ENCODE measurements around the gene NARF.

DNA sequence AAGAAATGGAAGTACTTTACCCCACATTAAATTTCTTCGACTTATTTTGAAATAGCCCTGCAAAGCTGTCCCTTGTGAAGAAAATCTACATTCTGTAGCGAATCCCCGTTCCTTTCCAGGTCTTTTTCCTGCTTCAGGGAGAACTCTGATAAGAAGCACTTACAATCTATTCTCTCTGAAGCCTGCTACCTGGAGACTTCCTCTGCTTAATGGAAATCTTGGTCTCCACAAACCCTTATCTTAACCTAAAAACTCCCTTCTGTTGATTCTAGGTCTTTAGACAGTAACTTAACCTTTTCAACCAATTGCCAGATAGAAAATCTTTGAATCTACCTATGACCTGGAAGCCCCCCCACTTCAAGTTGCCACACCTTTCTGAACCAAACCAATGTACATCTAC lies 6.4 kb upstream of the NARF start:
- TF ChIP-seq POLR2AphosphoS5 (IDR thresholded peaks at IDR 0.05; ENCODE audit: low read depth, low read length), result no peak
- TF ChIP-seq, protein P1, sequence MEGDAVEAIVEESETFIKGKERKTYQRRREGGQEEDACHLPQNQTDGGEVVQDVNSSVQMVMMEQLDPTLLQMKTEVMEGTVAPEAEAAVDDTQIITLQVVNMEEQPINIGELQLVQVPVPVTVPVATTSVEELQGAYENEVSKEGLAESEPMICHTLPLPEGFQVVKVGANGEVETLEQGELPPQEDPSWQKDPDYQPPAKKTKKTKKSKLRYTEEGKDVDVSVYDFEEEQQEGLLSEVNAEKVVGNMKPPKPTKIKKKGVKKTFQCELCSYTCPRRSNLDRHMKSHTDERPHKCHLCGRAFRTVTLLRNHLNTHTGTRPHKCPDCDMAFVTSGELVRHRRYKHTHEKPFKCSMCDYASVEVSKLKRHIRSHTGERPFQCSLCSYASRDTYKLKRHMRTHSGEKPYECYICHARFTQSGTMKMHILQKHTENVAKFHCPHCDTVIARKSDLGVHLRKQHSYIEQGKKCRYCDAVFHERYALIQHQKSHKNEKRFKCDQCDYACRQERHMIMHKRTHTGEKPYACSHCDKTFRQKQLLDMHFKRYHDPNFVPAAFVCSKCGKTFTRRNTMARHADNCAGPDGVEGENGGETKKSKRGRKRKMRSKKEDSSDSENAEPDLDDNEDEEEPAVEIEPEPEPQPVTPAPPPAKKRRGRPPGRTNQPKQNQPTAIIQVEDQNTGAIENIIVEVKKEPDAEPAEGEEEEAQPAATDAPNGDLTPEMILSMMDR (IDR thresholded peaks at IDR 0.05), result no peak
- no peak for TF ChIP-seq MEF2A (IDR thresholded peaks at IDR 0.05; ENCODE audit: borderline replicate concordance, low read depth)
- no peak for TF ChIP-seq RAD21 (IDR thresholded peaks at IDR 0.05; ENCODE audit: low read length)
- TF ChIP-seq, protein P2, sequence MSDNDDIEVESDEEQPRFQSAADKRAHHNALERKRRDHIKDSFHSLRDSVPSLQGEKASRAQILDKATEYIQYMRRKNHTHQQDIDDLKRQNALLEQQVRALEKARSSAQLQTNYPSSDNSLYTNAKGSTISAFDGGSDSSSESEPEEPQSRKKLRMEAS (IDR thresholded peaks at IDR 0.05; ENCODE audit: low read depth), result no peak
